GDM1 (cell line): Measurements from ENCODE around the gene ING1.
A peak's percentile ranks its signal among the peaks of the same experiment; 100 is the strongest.
"Not testable (repeated sequence)": the region's sequence is repeated elsewhere in the genome, so short reads cannot be mapped to it uniquely, and the experiment has no call there.

Experiments used
- DNase-seq: peaks from one replicate; lab custom pipeline; 2025; lab: John Stamatoyannopoulos, UW

Gene ING1

DNA sequence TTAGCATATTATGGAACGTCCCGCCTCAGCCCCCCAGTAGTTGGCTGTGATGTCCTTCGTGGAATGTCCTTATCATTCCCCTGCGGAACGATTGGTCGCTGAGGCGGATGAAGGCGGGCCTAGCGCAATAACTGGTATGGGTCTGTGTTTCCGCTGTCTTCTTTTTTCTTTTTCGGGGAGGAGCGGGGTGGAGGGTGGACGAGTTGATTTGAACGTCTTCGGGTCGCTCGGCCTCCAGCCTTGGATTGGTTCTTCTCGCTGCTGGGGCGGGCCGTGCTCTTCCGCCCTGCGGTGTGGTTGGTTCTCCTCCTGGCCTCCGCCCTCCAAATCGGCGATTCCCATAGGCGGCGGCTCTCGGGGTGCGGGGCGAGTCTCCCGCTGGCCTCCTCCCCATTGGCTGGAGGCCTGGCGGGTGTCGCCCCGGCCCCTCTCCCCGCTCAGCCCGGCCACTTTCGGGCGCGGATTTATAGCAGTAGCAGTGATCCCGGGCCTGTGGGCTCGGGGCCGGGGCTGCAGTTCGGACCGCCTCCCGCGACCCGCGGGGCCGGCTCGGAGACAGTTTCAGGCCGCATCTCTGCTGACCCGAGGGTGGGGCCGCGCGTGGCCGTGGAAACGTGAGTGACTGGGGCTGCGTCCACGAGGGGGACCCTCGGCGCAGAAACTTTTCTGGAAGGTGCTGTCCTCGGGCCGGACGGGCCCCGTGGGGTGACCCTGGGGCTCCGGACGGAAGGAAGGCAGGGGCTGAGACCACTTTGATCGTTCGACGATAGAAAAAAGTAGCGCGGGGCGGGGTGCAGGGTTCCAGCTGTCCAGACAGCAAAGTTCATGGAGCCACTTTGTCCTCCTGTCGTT, 2.1 kb downstream of the ING1 start:
- DNase-seq = peak; percentile 100

DNA sequence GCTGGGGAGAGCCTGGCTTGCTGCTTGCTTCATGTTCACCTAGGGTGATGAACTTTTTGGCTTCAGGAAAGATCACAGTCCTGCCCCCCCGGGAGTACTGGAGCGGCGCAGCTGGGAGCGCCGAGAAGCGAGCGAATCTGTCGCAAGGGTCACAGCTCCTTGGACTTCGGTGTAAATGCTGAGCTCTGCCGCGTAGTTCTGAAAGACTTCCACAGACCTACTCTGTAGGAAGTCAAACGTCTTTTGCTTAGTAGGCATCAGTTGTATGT, 2.7 kb downstream of the ING1 start:
- DNase-seq = no peak

DNA sequence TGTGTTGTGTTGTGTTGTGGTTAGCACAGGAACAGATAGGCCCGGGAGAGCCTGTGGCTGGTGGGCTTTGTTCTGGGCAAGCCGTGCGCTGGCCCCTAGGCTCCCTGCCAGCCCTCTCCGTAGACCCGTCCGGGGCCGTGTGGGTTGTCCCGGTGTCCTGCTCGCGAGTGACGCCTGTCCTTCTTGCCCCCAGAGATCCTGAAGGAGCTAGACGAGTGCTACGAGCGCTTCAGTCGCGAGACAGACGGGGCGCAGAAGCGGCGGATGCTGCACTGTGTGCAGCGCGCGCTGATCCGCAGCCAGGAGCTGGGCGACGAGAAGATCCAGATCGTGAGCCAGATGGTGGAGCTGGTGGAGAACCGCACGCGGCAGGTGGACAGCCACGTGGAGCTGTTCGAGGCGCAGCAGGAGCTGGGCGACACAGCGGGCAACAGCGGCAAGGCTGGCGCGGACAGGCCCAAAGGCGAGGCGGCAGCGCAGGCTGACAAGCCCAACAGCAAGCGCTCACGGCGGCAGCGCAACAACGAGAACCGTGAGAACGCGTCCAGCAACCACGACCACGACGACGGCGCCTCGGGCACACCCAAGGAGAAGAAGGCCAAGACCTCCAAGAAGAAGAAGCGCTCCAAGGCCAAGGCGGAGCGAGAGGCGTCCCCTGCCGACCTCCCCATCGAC, 5.7 kb downstream of the ING1 start:
- no peak for DNase-seq

DNA sequence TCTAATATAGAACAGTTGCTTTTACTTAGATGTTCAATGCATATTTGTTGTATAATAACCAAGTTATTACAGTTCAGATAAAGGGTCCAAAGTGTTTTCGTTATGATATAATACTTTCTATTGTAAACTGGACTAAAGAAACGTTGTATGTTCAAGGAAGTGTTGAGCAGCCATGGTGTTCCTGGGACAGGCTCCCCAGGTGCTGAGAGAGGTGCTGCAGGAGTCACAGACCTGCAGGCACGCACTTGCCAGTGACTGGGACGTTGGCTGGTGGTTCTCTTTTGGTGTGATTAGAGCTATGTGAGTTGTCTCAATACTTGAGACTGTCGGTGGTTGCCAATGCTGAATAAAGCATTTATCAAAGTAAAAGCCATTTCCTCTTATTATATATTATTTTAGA, 9.5 kb downstream of the ING1 start:
- no peak for DNase-seq

DNA sequence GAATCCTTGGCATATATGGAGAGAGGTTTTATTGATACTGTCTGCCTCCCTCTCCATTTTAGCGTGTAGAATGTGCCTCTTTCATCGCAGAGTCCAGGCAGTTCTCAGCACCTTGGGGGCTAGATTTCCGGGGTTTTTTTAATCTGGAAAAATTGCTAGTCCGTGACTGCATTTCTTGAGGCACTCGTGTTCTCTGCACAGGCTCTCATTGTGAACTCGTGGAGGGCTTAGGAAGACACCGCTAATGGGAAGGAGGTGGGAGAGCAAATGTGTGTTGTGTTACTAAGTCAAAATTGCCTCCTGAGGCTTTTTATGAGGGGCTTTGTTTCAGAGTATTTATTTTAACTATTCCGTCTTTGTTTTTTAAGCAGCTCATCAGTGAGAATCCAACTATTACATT, 10.1 kb downstream of the ING1 start:
- DNase-seq = no peak

DNA sequence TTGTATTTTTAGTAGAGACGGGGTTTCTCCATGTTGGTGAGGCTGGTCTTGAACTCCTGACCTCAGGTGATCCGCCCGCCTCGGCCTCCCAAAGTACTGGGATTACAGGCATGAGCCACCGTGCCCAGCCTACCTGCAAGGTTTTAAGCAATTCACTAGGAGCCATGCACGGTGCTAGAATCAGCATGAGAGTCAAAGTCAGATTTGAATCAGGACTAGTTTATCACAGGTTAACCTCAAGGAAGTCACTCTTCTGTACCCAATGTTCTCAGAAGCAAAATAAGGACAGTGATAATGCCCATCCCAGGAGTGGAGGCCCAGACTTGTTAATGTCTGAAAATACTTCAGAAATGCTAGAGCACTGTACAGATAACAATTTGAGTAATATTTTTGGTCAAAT, 12.7 kb downstream of the ING1 start:
- DNase-seq = not testable (repeated sequence)

DNA sequence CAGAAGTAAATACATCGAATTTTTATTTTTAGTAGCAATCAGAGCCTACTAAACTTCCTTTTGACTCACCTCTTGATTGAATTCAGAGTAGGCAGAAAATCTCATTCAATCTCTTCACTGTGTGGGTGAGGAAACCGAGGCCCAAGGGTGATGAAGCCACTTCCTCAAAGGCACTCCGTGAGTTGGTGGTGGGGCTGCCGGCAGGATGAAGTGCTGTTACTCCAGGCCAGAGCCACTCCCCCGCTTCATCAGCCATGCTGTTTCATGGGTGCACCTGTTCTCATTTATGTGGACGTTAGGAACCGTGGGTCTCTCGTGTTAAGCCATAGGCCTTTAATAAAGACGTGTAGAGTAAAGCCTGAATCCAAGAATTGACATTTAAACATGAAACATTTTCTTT, 13.2 kb downstream of the ING1 start:
- no peak for DNase-seq

DNA sequence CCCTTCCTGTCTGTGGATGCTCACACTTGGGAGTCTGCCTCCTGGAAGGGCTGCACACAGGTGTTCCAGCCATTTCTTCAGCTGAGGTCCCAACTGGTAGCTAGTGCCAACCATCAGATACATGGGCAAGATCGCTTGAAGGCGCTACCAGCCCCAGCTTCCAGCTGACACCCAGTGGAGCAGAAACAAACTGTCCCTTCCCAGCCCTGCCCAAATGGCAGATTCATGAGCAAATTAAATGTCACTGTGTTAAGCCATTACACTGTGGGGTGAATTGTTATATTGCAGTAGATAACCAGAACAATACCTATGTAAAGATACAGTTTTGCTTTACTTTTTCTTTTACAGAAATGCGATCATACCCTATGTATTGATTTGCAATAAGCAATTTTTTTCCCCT, 17.6 kb downstream of the ING1 start:
- no peak for DNase-seq

DNA sequence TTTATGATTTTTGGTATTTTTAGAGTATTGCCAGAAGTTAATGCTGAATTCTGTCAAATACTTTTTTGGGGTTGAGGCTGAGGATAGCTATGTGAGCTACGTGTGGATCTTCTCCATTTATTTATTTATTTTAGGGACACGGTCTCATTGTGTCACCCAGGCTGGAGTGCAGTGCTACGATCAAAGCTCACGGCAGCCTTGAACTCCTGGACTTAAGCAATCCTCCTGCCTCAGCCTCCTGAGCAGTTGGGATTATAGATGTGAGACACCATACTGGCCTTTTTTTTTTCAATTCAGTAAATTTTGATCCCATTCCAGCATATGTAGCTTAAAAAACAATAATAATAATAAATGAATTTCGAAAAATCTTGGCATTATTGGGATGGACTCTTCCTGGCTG, 21.1 kb downstream of the ING1 start:
- no peak for DNase-seq

DNA sequence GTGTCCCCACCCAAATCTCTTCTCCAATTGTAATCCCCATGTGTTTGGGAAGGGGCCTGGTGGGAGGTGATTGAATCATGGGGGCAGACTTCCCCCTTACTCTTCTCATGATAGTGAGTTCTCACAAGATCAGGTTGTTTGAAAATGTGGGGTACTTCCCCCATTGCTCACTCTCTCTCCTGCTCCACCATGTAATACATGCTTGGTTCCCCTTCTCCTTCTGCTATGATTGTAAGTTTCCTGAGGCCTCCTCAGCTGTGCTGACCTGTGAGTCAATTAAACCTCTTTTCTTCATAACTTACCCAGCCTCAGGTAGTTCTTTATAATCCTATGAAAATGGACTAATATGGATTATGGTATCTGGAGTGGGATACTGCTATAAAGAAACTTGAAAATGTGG, 24.1 kb downstream of the ING1 start:
- DNase-seq = no peak

DNA sequence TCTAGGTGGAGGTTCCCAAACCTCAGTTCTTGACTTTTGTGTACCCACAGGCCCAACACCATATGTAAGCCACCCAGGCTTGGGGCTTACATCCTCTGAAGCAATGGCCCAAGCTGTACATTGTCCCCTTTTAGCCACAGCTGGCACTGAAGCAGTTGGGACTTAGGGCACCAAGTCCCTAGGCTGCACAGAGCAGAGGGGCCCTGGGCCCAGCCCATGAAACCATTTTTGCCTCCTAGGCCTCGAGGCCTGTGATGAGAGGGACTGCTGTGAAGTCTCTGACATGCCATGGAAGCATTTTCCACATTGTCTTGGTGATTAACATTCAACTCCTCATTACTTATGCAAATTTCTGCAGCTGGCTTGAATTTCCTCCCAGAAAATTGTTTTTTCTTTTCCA, 30.2 kb downstream of the ING1 start:
- no peak for DNase-seq

DNA sequence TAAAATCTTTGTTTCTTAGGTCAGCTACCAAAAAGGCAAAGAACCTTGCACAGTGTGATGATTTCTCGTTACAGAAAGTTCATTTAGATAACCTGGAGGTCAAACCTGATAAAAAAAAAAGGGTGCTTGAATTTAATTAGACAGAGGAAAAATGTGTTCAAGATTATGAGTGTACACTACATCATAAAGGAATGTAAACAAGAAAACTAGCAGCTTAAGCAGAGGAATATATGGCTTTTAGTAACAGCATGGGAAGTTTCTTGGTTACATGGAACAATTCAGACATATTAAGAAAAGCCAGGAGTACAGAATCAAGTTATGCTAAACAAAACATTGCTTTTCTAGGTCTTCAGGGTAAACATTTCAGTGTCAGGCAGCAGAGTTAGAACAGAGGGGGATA, 32.9 kb downstream of the ING1 start:
- no peak for DNase-seq

DNA sequence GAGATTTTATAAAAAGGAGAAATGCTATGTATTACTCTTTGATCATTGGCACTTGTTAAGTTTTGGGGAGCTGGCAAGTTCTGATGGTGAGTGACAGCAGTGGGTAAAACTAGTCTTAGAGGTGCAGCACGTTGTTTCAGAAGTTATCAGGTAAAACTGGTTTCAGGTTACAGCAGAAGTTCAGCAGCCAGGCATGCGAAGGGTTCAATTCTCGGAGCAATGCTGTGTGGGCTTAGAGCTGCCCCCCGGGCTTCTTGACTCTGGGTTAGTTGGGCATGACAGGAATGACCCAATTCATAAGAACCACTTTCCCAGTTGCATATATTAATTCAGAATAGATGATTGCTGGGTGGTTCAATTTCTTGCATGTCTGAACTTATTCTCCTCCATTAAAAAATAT, 34.8 kb downstream of the ING1 start:
- DNase-seq = no peak

DNA sequence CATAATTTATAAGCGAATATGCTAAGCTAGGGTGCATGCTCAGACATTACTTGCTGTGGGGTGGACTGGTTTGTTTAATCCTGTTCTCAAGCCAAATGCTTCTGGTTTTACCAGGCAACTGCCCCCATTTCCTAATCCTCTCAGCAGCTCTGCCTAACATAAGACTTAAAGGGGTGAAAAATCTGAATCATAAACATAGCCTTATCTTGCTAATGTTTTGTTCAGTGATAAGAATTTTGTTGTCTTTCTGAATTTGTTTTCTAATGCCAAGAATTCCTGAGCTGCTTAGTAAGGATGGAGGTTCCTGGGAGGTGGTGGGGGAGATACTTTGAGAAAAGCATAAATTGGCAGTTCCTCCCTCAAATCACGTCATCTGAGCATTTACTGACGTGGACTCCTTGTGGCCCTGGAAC, 42.7 kb downstream of the ING1 start:
- DNase-seq = no peak

DNA sequence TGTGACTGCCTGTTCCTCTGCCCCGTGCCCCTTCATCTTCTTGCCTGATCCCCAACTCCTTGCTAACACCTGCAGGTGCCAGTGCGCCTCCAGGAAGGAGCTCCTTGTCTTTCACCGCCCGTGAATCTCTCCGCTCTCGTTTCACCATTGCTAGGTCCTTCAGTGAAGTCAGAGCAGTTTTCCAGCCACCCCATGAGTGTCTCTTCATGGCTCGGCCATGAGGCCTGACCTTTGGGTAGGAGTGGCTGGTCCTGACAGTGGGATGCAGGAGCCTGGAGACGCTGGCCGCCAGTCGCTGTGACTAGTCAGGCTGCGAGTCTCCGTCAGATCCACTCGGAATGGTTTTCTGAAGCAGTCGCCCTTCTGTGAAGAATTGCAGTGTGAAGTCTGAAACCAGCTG, 43.8 kb downstream of the ING1 start:
- no peak for DNase-seq

DNA sequence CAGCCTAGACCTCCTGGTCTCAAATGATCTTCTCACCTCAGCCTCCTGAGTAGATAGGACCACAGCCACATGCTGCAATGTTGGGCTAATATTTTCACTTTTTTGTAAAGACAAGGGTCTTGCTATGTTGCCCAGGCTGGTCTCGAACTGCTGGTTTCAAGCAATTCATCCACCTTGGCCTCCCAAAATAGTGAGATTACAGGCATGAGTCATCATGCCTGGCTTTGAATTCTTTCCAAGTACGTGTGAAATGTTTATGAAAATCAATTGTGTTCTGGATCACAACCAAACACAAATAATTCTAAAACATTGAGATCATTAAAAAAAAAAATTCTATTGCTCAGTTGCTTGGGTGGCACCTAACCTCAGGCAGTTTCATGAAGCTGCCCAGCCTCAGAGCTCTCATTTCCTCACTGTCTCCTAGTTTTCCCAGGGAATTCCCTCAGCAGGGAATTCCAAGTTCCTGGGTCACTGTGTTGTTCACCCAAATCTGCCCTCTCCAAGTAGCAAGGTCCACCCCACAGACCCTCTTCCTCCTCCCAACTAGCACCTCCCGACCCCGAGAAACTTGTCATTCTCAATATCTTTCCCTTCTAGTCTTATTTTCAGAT, 44.8 kb downstream of the ING1 start:
- no peak for DNase-seq

DNA sequence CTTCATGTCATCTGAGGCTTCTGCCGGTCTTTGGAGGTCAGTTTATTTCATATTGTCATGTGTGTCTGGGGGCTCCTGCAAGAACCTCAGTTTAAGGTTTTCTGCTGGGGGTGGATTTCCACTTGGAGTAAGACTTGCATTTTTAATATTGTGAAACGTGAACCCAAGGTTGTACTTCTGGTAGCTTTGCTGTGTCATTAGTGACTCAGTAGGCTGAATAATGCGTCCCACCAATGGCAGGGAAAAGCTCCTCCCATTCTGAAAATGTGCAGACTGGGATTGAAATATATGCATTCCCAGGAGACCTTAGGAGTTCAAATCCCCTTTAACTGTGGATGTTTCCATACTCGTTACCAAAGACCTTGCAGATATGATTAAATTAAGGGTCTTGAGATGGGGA, 46.2 kb downstream of the ING1 start:
- DNase-seq = no peak

DNA sequence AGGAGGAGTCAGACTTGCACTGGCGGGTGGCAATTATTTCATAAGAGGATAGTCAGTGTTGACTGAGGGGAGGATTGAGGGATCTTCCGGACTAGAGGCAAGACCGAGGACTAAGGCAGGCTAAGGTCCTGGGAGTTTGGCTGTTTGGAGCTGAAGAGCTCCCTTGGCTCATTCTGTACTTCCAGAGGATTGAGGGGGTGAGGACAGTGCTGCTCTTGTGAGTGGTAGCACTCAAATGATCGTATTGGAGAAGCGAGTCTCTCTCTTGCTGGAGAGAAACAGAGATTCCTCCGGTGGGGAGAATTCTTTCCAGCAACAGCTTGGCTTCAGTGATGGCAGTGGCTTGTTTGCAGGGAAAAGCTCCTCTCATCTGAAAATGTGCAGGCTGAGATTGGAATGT, 47.1 kb downstream of the ING1 start:
- no peak for DNase-seq

DNA sequence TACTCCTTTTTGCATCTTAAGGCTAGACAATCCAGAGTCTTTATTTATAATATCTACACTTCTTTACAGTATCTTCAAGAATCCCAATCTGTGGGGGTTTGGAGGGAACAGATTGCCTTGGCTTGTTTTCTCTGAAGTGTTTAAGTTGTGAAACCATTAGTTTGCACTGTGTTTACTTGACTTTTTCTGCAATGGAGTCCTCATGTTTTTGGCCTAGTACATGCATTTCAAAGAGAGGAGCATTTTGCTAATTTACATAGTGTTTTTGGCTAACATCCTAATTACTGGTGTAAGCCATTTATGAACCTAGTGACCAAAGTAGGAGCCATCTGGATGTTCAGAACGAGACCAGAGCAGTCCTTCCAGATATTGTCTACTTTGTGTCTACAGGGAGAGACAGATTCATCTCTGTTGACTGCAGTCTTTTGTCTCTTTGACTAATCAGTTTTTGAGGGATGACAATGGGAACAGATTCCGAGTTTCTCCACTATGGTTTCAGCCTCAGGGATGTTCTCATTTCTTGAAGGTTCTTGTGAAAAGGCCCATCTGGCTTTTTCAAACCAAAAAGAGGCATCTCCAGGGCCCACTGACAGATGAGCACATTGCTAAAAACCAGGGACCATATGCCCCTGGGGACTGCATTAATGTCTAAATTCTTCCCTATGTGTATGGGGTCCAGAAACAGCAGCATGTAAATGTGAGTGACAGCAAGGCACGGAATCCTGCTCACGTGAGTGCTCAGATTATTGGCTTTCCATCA, 53.4 kb downstream of the ING1 start:
- DNase-seq = no peak

DNA sequence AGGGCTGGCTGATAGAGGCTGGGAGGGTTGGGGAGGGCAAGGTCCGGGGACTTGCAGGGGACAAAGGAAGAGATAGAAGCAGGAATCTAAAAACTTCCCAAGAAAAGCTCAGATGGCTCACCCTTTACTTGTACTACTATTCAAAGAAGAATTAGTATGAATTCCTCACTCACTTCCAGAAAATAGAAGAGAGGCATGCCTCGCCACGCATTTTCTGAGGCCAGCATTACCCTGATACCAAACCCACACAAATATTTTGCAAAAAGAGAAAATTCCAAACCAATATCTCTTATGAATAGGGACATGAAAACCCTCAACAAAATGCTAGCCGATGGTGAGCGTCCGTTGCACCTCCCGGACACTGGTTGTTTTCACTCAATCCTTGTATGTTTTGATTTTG, 54.0 kb downstream of the ING1 start:
- no peak for DNase-seq

DNA sequence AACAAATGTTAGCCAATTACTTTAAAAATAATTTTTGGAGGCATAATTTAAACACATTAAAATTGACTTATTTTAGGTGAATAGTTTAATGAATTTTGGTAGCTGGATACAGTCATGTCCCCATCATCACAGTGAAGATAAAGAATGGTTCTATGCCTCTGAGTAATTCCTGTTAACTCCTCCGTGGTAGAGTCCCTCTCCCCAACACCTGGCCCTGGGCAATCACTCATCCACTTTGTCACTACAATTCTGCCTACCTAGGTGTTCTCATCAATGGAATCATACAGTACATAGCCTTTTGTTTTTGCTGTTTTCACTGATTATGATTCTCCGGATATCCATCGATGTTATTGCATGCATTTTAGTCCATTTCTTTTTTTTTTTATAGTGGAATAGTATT, 55.6 kb downstream of the ING1 start:
- DNase-seq = no peak

DNA sequence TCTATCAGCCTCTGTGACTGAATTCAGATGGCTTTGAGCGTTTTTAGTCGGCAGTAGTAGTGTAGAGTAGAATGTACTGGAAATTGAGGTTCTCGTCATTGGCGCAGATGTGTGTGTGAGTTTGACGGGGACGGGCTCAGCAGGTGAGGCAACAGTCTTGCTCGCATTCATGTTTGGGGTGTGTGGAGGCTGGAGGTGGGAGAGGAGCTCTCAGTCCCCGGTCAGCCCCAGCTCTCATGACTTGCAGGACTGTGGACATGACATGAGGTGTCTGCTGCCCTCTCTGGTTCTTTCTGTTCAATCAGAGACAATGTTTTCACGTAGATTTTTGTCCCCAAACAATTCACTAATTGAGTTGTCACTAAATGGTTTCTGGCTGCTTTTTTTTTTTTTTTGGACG, 57.2 kb downstream of the ING1 start:
- no peak for DNase-seq

DNA sequence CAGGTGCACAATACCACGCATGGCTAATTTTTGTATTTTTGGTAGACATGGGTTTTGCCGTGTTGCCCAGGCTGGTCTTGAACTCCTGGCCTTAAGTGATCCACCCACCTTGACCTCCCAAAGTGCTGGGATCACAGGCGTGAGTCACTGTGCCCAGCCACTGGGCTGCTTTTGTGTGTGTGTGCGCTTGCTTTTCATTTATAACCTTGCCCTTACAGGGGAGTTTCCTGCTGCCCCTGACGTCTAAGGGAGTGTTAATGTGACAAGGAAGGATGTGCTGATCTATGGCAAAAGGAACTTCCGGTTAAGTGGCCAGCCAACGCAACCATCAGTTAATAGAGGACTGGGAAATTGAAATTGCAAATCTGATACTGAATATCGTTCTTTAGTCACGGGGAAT, 57.7 kb downstream of the ING1 start:
- no peak for DNase-seq
